Keratinocyte (primary cell): ENCODE measurements around the gene MATN4. TPM values are rescaled to one million over a fixed set of nuclear protein-coding genes. Genes with fewer than 3 reads are reported as not detected.

ENCODE experiments used
- DNase-seq: peaks from one replicate; pipeline ENCODE4 v3.0.0-alpha.2; 2011; ENCODE audit warnings: low read depth, missing footprints, low spot score
- FAIRE-seq: peaks from 2 replicates; lab custom pipeline; 2011; peaks lifted over from hg19 to GRCh38; lab: Jason Lieb, UNC
- H2AFZ ChIP-seq: 2 replicates; pipeline ENCODE4 v1.6.0; 2012; ENCODE audit warnings: low read length, control low read depth, inconsistent platforms; ENCODE audit not compliant: control insufficient read depth
- H3K27ac ChIP-seq: 2 replicates; pipeline ENCODE4 v1.5.1; 2011; ENCODE audit warnings: low read length; ENCODE audit not compliant: control insufficient read depth, insufficient read depth
- H3K27me3 ChIP-seq: 3 replicates; pipeline ENCODE4 v1.6.0; 2011; ENCODE audit warnings: low read length; ENCODE audit not compliant: control insufficient read depth, insufficient read depth; ENCODE audit errors: extremely low read depth
- H3K36me3 ChIP-seq, 2 experiments: 2 replicates in 1 of 2; 3 replicates in 1 of 2; pipeline ENCODE4 v1.5.1; 2011; ENCODE audit warnings: low read length in 2 of 2, mild to moderate bottlenecking in 1 of 2; ENCODE audit not compliant: control insufficient read depth in 2 of 2, insufficient read depth in 2 of 2; ENCODE audit errors: extremely low read depth in 1 of 2
- H3K4me1 ChIP-seq: 3 replicates; pipeline ENCODE4 v1.5.1; 2011; ENCODE audit warnings: low read length; ENCODE audit not compliant: control insufficient read depth, insufficient read depth; ENCODE audit errors: extremely low read depth
- H3K4me2 ChIP-seq: 3 replicates; pipeline ENCODE4 v1.6.0; 2011; ENCODE audit warnings: low read depth, low read length; ENCODE audit not compliant: control insufficient read depth, insufficient read depth; ENCODE audit errors: extremely low read depth
- H3K4me3 ChIP-seq, 3 experiments: fragments of 200-600 bp in 1 of 3; sonication (generic) in 1 of 3; 2 replicates in 2 of 3; 3 replicates in 1 of 3; pipeline ENCODE4 v1.5.1; 2011 to 2016; ENCODE audit warnings: low read length in 3 of 3, mild to moderate bottlenecking in 3 of 3, control low read depth in 2 of 3, inconsistent platforms in 1 of 3, low read depth in 1 of 3, mixed read lengths in 1 of 3, mixed run types in 1 of 3, moderate library complexity in 1 of 3; ENCODE audit not compliant: control insufficient read depth in 2 of 3, insufficient read depth in 2 of 3; ENCODE audit errors: extremely low read depth in 1 of 3
- H3K79me2 ChIP-seq: 2 replicates; pipeline ENCODE4 v1.6.0; 2012; ENCODE audit warnings: low read length; ENCODE audit not compliant: control insufficient read depth, insufficient read depth
- H3K9ac ChIP-seq: 3 replicates; pipeline ENCODE4 v1.6.0; 2011; ENCODE audit warnings: low read length; ENCODE audit not compliant: control insufficient read depth, insufficient read depth; ENCODE audit errors: extremely low read depth
- H3K9me1 ChIP-seq: 3 replicates; pipeline ENCODE4 v1.6.0; 2011; ENCODE audit warnings: low read length; ENCODE audit not compliant: control insufficient read depth, insufficient read depth; ENCODE audit errors: extremely low read depth
- H3K9me3 ChIP-seq: 2 replicates; pipeline ENCODE4 v1.5.1; 2012; ENCODE audit warnings: low read depth, low read length; ENCODE audit not compliant: control insufficient read depth
- H4K20me1 ChIP-seq: 3 replicates; pipeline ENCODE4 v1.6.0; 2011; ENCODE audit warnings: low read length; ENCODE audit not compliant: control insufficient read depth, insufficient read depth; ENCODE audit errors: extremely low read depth
- EZH2 ChIP-seq: IDR thresholded peaks from one replicate; pipeline ENCODE4 v1.6.1; 2012; ENCODE audit warnings: inconsistent platforms, mild to moderate bottlenecking, low read length, moderate library complexity
- dilution Hi-C: fragments of 300-500 bp; cut with MboI; formaldehyde crosslinking; loops from one replicate; pipeline ENCODE4 v1.7.0; 2020; ENCODE audit warnings: low sequenced_read_pairs; ENCODE audit not compliant: extremely low pct_ligation_motif_present
- polyA plus RNA-seq, 5 experiments: library from polyadenylated mRNA; depleted of rRNA in 3 of 5; stranded (reverse) in 3 of 5; stranded (forward) in 1 of 5; unstranded in 1 of 5; fragments of >200 nt; gene quantifications; 1 replicate in 1 of 5; 2 replicates in 3 of 5; 3 replicates in 1 of 5; pipeline versions ENCODE4 v1.2.1 to v1.2.3, GENCODE V29; 2011 to 2012; ENCODE audit warnings: missing spikeins in 2 of 5, low read depth in 1 of 5, low replicate concordance in 1 of 5
- TF ChIP-seq, protein P1 (sequence below), 3 experiments: IDR thresholded peaks in 1 of 3; conservative IDR thresholded peaks in 1 of 3; optimal IDR thresholded peaks in 1 of 3; 2 replicates in 2 of 3; 3 replicates in 1 of 3; pipeline versions ENCODE3 to v1.5.1; 2011; ENCODE audit warnings: low read length in 3 of 3, mild to moderate bottlenecking in 3 of 3, moderate library complexity in 2 of 3, control low read depth in 1 of 3, inconsistent platforms in 1 of 3; ENCODE audit not compliant: insufficient read depth in 2 of 3; ENCODE audit errors: extremely low read depth in 1 of 3

The MATN4 gene
- polyA plus RNA-seq, 1 donor (not counting 4 experiments of a cell fraction or from before 2014, with no cell fraction given) = not detected

DNA sequence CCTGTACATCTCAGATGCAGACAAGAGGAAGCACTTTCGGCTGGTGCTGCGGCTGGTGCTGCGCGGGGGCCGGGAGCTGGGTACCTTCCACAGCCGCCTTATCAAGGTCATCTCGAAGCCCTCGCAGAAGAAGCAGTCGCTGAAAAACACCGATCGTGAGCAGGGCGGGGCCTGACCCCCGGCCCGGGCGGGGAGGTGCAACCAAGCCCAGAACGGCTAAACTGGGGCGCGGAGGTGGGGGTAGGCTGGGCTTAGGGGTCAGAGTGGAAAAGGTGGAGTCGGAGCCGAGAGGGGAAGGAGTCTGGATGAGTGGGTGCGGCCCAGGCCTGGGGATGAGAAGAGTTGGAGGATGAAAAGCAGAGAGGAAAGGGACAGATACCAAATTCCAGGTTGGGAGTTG, 4.1 kb upstream of the MATN4 start:
- H3K27me3 ChIP-seq = peaks cover 15% of the 10 kb centered on the region

DNA sequence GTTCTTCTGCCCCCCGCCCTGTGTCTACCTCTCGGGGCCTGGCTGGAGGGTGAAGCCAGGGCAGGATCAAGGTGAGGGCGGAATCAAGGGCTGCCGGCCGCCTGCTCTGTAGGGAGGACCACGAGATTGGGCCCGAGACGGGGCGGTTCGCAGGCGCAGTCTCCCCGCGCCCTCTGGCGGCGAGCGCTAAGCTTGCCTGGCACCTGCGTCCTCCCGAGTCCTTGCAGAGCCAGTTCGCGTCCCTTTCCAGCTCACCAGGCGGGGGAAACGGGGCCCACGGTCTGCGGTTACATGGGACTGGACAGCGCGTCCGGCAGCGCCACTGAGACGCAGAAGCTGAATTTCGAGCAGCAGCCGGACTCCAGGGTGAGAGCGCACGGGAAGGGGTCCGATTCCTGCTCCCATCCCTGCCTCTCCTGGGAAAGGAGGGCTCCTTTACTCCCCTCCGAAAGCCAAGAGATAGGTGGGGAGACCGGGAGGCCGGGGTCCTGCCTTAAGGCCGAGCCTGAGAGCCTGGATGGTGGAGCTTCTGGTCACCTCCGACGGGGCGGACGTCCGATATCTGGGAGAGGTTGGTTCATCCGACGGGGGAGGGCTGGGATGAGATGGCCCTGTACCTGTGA, 3.6 kb upstream of the MATN4 start:
- dilution Hi-C loops = no loop called here
- FAIRE-seq (no peak), DNase-seq (no peak)
- H3K36me3 ChIP-seq = no peaks in the 10 kb centered on the region
- H3K79me2 ChIP-seq = no peaks in the 10 kb centered on the region
- no peaks in the 10 kb centered on the region for H3K4me1 ChIP-seq
- no peak overlapping the region for H3K4me2 ChIP-seq
- H3K9me3 ChIP-seq = no peaks in the 10 kb centered on the region
- no peak for TF ChIP-seq EZH2
- TF ChIP-seq, protein P1, sequence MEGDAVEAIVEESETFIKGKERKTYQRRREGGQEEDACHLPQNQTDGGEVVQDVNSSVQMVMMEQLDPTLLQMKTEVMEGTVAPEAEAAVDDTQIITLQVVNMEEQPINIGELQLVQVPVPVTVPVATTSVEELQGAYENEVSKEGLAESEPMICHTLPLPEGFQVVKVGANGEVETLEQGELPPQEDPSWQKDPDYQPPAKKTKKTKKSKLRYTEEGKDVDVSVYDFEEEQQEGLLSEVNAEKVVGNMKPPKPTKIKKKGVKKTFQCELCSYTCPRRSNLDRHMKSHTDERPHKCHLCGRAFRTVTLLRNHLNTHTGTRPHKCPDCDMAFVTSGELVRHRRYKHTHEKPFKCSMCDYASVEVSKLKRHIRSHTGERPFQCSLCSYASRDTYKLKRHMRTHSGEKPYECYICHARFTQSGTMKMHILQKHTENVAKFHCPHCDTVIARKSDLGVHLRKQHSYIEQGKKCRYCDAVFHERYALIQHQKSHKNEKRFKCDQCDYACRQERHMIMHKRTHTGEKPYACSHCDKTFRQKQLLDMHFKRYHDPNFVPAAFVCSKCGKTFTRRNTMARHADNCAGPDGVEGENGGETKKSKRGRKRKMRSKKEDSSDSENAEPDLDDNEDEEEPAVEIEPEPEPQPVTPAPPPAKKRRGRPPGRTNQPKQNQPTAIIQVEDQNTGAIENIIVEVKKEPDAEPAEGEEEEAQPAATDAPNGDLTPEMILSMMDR (optimal IDR thresholded peaks at IDR 0.05 in 1 of 3, IDR thresholded peaks at IDR 0.05 in 1 of 3, conservative IDR thresholded peaks at IDR 0.05 in 1 of 3; ENCODE audit: extremely low read depth in 1 of 3, insufficient read depth in 2 of 3, low read length in 3 of 3) = peak; percentile 73 to 98 (median 88)
- H3K4me3 ChIP-seq = no peak overlapping the region
- H3K9me1 ChIP-seq = no peaks in the 10 kb centered on the region
- H2AFZ ChIP-seq = no peak overlapping the region
- no peak overlapping the region for H3K27ac ChIP-seq
- no peak overlapping the region for H3K9ac ChIP-seq
- no peaks in the 10 kb centered on the region for H4K20me1 ChIP-seq
- H3K27me3 ChIP-seq = peaks cover 13% of the 10 kb centered on the region

More for the DNA sequence above, 4.1 kb upstream of the MATN4 start:
- no peak overlapping the region for H3K4me3 ChIP-seq
- no peaks in the 10 kb centered on the region for H4K20me1 ChIP-seq
- no peaks in the 10 kb centered on the region for H3K79me2 ChIP-seq
- H3K4me2 ChIP-seq = no peak overlapping the region
- H3K4me1 ChIP-seq = no peaks in the 10 kb centered on the region
- dilution Hi-C loops = no loop called here
- no peak overlapping the region for H2AFZ ChIP-seq
- FAIRE-seq = no peak
- no peak for DNase-seq
- no peak overlapping the region for H3K9ac ChIP-seq
- no peak overlapping the region for H3K27ac ChIP-seq
- no peak for TF ChIP-seq EZH2
- TF ChIP-seq, protein P1 (optimal IDR thresholded peaks at IDR 0.05 in 1 of 3, IDR thresholded peaks at IDR 0.05 in 1 of 3, conservative IDR thresholded peaks at IDR 0.05 in 1 of 3; ENCODE audit: extremely low read depth in 1 of 3, insufficient read depth in 2 of 3, low read length in 3 of 3) = no peak
- H3K36me3 ChIP-seq = no peaks in the 10 kb centered on the region
- no peaks in the 10 kb centered on the region for H3K9me1 ChIP-seq
- H3K9me3 ChIP-seq = no peaks in the 10 kb centered on the region
